ENCODE data around the gene EPDR1.
A peak's percentile ranks its signal among the peaks of the same experiment; 100 is the strongest.

Gene EPDR1

DNA sequence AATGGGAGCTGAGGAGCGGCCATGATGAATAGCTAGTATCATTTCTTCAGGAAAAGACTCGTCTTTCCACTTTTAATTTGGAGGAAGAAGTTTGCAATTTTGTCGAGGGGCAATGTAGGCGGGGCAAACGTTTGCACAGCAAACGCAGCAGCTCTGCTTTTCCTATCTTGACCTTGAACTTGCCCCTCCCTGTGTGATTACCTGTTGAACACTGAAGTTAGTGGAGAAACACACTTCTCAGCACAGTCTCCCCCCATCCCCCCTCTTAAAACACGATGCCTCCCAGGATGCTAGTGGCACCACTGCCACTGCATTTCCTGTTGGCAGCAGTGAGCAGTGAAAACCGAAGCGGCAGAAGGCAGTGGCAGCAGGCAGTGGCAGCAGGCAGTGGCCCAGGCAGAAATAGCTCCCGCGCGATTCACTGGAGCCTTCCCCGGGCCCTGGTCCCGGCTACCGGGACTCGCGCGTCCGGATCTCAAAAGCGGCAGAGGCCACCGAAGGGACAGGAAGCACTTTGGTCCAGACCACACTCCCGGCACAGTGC is at the start of gene EPDR1:
TSS of gene EPDR1 (plus strand) at position 336 of the 544 bp plus-strand sequence. CDS start 300 bp downstream, outside the sequence.
- peak within 1 kb of the TSS; percentile 26 for H3K4me3 ChIP-seq (ENCODE audit: low read depth, low read length)
- TF ChIP-seq CTCF (IDR thresholded peaks at IDR 0.05; ENCODE audit: borderline replicate concordance, insufficient read depth, low read depth, low read length) = no peak

- TF ChIP-seq CTCF (IDR thresholded peaks at IDR 0.05; ENCODE audit: borderline replicate concordance, insufficient read depth, low read depth, low read length) = no peak
Observed at GRCh38 chr7:37882086-37882485, 38.4 kb upstream of the EPDR1 start.

GRCh38 chr7:37893359-37893758 is 27.1 kb upstream of the EPDR1 start:
- no peak overlapping the region for H3K4me3 ChIP-seq (ENCODE audit: low read depth, low read length)
- no peak for TF ChIP-seq CTCF (IDR thresholded peaks at IDR 0.05; ENCODE audit: borderline replicate concordance, insufficient read depth, low read depth, low read length)

More at GRCh38 chr7:37882086-37882485, 38.4 kb upstream of the EPDR1 start:
- no peak overlapping the region for H3K4me3 ChIP-seq (ENCODE audit: low read depth, low read length)

DNA sequence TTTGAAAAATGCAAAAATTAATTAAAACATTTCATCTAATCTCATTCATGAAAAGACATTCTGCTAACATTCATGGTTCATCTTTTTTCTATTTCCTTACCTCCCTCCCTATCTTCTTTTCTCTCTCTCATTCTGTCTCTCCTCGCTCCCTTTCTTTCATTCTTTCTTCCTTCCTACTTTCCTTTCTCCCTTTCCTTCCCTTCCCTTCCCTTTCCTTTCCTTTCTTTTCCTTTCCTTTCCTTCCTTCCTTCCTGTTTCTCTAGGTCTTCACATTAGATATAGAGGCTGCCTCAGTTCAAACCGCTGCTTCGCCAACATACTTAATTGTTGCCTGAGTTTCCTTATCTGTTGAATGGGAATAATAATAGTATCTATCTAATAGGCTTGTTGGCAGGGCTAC is 25.8 kb upstream of the EPDR1 start:
- TF ChIP-seq CTCF (IDR thresholded peaks at IDR 0.05; ENCODE audit: borderline replicate concordance, insufficient read depth, low read depth, low read length) = no peak
- H3K4me3 ChIP-seq (ENCODE audit: low read depth, low read length) = no peak overlapping the region

DNA sequence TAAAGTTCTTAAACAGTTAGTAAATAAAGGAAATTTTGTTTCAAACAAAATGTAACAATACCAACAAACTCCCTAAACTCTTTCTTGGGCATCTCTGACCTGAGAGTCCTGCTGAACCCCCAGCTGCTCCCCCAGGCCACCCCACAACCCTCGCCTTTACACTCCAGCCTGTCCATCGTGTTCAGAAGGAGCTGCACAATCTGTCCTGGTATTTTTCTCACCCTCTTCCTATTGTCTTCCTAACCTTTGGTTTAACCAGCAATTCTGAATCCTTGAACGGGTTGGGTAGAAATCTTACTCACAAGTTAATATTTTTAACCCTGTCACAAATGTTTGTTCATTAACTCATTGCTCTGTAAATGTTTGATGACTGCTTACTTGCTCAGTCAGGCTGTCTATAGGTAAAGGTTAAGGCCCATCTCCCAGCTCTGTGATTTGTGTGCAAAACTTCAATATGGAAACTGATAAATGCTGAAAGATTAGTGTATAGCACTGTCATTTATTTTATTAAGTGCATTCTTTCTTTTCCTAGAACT is 20.7 kb upstream of the EPDR1 start:
- no peak overlapping the region for H3K4me3 ChIP-seq (ENCODE audit: low read depth, low read length)
- no peak for TF ChIP-seq CTCF (IDR thresholded peaks at IDR 0.05; ENCODE audit: borderline replicate concordance, insufficient read depth, low read depth, low read length)

DNA sequence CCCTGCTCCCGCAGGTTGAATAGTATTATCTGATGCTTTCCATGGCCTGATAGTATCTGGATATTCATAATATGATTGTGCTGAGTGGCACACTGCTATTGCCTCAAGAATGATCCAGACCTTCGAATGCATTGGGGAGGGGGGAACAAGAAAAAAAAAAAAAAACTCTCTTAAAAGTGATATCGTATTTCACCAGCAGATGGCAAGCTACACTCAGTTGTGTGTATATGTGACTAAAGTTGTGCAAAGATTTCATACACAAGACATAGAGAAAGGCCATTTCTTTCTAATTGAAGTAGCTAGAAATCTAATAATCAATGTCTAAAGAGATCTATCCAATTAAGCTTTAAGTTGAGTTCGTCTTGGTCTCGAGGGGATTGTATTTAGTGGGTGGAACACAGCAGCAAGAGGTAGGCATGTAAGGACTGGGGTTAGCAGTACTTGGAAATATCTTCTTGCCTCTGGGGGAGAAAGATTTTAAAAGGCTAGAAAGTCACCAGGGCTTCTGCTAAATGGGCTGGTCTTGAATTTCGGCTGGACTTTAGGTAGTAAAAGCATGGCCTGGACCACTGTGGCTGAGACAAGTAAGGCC is 19.1 kb upstream of the EPDR1 start:
- TF ChIP-seq CTCF (IDR thresholded peaks at IDR 0.05; ENCODE audit: borderline replicate concordance, insufficient read depth, low read depth, low read length) = no peak
- H3K4me3 ChIP-seq (ENCODE audit: low read depth, low read length) = no peak overlapping the region
